GM18507 (cell line): ENCODE results near the gene GDPGP1.
"Not testable (repeated sequence)": the region's sequence is repeated elsewhere in the genome, so short reads cannot be mapped to it uniquely, and the experiment has no call there.

Source experiments
- DNase-seq: peaks from one replicate; pipeline ENCODE4 v3.0.0; 2011; ENCODE audit warnings: low read depth; ENCODE audit not compliant: insufficient read length; ENCODE audit errors: extremely low spot score
- FAIRE-seq: peaks from 2 replicates; lab custom pipeline; 2011; peaks lifted over from hg19 to GRCh38; lab: Jason Lieb, UNC

GDPGP1 gene

GRCh38 chr15:90234096-90234988 is at the start of gene GDPGP1:
GDPGP1 (plus strand) TSS chr15:90234209; CDS start chr15:90240909, 6,700 bp downstream.
- no peak for DNase-seq
- FAIRE-seq, result peak; percentile 87

DNA sequence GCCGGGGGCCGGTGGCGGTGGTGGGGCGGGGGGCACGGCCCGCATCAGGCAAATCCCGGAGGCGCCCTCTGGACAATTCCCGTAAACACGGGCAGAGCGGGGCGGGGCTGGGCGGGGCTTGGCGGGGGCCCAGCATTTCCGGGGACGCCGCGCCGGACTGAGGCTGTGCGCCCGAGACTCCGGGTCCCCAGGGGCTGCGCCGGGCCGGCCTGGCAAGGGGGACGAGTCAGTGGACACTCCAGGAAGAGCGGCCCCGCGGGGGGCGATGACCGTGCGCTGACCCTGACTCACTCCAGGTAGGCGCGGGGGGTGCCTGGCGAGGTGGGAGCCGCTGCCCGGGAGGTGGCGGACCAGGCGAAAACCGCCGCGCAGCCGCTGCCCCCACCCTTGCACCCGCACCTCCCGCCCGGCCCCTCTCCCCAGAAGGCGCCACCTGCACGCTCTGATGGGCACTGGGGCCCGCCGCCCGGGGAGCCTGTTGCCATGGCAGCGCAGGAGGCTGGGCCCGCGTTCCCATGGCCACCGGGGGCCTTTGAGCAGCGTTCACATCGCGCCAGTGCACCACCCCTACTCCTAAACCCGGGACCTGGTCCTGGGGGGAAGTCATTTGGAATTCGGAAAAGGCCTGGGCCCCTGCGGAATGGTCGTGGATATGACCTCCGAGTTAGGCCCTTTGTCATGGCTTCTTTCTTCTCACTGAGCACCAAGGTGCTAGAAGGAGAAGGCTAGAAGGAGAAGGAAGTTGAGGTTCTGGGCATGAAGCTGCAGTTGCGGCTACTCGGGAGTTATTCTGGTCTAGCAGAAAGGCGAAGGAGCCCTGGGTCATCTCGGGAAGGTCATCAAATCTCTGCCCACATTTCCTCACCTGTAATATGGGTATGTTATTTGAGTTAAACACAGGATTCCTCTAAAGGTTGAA is 49.0 kb upstream of the GDPGP1 start:
- DNase-seq, result peak; percentile 78
- peak; percentile 60 for FAIRE-seq

DNA sequence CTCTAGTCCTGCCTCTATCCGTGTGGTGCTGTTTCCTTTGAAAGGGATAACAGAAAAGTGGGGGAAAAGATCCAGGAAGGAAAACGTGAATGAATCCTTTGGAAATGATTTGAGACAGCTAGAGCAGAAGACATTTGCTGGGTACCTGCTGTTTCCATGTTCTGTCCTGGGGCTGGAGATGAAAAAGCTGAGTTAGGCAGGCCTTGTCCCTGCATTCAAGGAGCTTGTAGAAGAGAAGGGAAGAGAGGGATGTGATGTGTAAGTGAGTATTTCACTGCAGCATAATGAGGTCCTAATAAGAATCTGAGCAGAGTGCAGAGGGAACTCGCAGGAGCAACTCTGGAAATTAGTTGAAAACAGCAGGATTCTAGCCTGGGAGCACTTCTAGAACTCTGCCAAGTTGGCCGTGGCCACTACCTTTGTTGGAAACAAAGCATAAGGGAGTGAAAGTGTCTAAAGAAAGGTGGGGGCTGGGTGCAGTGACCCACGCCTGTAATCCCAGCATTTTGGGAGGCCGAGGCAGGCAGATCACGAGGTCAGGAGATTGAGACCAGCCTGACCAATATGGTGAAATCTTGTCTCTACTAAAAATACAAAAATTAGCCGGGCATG is 46.6 kb upstream of the GDPGP1 start:
- FAIRE-seq (no peak), DNase-seq (no peak)

DNA sequence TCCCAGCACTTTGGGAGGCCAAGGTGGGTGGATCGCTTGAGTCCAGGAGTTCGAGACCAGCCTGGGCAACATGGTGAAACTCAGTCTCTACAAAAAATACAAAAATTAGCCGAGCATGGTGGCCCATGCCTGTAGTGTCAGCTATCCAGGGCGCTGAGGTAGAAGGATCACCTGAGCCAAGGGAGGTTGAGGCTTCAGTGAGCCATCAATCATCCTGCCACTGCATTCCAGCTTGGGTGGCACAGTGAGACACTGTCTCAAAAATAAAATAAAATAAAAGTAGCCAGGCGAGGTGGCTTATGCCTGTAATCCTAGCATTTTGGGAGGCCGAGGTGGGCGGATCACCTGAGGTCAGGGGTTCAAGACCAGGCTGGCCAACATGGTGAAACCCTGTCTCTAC is 45.9 kb upstream of the GDPGP1 start:
- not testable (repeated sequence) for FAIRE-seq, DNase-seq

- no peak for FAIRE-seq
- no peak for DNase-seq
Observed at GRCh38 chr15:90188914-90189748, 44.9 kb upstream of the GDPGP1 start.

DNA sequence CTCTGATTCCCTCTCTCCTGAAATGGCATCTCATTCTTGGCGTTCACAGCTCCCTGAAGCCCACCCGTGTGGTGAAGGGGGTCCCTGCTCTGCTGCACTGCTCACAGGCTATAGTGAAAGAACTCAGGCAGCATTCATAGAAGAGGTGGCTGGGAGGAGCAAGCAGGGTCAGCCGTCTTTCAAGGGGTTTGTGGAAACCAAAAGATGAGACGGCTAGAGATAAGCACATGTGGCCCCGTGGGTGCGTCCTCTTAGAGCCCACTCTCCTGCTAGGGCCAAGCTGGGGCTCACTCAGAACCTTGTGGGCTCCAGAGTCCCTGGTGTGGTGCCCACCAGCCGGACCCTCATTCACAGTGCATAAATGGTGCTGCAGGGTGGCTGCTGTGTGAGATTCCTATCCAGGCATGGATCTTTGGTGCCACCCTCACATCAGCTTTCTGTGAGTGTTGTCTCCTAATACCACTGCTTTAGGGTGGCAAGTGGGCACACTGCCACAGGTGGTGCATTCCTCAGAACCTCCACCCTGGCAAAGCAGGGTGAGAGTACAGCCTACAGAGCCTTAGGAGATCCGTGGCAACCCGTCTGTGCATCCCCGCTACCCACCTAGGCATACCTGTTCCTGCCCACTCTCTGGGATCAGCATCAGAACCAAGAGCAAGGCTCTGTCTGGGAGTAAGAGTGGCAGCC is 44.1 kb upstream of the GDPGP1 start:
- FAIRE-seq, result no peak
- no peak for DNase-seq

DNA sequence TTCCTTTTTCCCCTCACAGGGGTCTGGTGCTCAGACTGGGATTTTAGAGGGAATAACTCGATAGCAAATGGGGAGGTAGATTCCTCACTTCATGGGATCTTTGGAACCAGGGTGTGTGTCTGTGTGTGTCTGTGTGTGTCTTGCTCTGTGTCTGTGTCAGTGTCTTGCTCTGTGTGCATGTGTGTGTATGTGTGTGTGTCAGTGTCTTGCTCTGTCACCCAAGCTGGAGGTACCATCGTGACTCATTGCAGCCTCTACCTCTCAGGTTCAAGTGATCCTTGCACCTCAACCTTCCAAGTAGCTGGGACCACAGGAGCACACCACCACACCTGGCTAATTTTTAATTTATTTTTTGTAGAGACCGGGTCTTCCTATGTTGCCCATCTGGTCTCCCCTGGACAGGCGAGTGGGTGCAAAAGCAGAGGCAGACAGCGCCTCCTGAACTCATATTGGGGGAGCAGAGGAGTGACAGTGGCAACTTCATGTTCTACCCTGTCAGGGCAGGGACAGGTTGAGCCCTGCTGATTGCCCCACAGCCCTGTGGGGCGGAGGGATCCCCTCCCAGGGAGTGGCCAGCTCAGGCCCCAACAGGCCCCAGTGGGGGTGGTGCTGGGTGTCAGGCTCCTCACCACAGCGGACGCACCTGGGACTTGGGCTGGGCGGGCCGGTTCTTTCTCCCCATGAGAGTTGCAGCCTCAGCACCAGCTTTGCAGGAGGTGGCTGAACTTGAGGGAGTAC is 43.2 kb upstream of the GDPGP1 start:
- FAIRE-seq, result peak; percentile 69
- no peak for DNase-seq

DNA sequence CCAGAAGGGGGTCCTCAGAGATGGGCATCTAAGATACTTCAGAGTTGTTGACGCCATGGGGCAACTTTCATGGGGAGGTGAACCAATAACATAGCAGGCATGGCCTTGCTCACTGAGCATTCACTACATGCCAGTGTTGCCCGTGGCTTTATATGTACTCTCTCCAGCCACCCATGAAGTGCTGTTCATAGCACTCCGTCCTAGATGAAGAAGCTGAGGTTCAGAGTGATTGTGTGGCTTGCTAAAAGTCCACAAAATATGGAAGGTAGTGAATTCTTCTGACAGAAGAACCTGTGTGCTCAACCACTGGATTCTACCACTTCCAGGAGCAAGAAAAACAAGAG is 42.7 kb upstream of the GDPGP1 start:
- DNase-seq, result no peak
- no peak for FAIRE-seq

GRCh38 chr15:90191794-90192509 is 42.1 kb upstream of the GDPGP1 start:
- FAIRE-seq (peak; percentile 82), DNase-seq (no peak)

- DNase-seq (no peak), FAIRE-seq (no peak)
Observed at GRCh38 chr15:90192961-90193786, 40.8 kb upstream of the GDPGP1 start.

- no peak for DNase-seq
- FAIRE-seq, result no peak
Observed at GRCh38 chr15:90194655-90195054, 39.4 kb upstream of the GDPGP1 start.

DNA sequence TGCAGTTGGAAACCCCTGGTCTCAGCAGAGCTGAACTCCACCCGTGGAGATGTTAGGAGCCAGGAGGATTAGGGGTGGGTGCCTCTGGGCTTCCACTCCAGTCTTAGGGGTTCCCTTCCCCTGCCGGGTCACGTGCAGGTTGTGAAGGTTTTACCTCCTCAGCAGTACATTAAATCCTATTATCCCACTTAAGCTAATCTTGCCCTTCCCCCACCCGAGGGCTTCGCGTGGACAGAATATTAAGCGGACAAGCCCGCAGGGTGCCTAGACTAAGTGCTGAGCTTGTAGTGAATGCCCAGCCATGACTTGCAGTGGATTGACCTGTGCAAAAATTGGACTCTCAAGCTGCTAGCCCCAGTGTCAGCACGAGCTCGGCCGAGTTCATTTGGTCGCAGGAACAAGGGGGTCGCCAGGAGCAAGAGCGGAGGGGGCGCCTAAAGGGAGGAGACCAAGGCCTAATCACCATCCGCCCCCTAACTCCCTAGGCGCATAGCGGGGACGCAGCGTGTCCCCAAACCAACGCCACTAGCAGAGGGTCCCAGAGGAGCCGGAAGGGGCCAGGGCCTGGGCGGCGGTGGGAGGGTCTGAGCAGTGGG is 33.4 kb upstream of the GDPGP1 start:
- no peak for FAIRE-seq
- DNase-seq, result no peak

DNA sequence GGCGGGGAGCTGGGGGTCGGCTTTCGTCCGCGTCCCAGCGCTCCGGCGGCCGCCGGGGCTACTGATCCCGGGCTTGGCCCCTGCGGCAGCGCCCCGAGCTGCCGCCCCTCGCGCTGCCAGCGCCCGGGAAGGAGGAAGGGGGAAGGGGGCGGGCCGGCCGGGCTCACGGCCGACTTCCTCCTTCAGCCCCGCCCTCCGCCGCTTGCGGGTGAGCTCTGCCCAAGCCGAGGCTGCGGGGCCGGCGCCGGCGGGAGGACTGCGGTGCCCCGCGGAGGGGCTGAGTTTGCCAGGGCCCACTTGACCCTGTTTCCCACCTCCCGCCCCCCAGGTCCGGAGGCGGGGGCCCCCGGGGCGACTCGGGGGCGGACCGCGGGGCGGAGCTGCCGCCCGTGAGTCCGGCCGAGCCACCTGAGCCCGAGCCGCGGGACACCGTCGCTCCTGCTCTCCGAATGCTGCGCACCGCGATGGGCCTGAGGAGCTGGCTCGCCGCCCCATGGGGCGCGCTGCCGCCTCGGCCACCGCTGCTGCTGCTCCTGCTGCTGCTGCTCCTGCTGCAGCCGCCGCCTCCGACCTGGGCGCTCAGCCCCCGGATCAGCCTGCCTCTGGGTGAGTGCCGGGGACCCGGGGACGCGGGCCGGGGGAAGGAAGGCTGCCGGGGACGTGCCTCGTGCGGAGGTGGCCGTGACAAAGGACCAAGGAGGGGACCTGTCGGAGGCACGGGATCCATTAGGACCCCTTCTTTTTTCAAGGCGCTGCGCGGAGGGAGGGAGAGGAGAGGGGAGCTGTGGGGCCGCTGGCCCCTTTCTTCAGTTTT is 32.7 kb upstream of the GDPGP1 start, which contains the start of gene SEMA4B:
SEMA4B (plus strand) TSS at position 201 of the 814 bp plus-strand sequence; CDS start at position 450, 249 bp downstream.
- no peak for FAIRE-seq
- peak; percentile 84 for DNase-seq

DNA sequence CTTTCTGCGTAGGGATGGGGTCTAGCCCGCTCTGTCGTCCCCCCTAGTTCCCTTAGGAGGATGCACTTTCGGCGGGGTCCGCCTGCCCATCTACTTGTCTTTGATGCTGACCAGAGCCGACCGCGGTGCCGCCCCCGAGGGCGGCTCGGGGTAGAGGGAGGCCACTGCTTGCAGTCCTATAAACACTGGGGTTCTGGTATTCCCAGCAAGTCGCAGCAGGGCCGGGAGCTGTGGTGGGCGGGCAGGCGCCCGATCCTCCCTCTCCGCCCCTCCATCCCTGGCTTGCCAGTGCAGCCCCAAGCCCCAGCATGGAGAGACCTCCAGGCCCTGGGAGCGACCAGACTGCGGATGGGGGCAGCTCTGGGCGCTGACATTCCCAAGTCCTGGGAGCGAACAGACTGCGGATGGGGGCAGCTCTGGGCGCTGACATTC is 32.0 kb upstream of the GDPGP1 start:
- DNase-seq (no peak), FAIRE-seq (no peak)

DNA sequence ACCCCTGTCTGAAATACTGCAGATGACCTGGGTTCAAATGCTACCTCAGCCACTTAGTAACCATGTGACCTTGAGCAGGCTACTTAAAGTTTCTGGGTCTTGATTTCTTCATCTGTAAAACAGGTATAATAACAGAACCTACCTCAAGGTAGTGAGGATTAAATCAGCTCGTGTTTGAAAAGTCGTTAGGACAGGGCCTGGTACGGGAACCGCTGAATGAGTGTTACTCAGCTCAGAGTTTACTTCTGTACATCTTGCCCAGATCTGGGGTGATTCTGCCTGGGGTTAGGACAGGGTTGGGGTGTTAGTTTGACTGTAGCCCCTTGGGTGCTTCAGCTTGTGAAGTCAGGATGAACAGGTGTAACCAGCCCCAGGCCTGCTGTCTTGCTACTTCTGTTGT is 31.1 kb upstream of the GDPGP1 start:
- no peak for DNase-seq
- FAIRE-seq, result no peak
